KMS-11 (cell line): ENCODE measurements around the gene HAPSTR1.

Experiments
- H2AFZ ChIP-seq: fragments of 200-600 bp; sonication (generic); 2 replicates; pipeline ENCODE4 v1.6.1; 2016; ENCODE audit warnings: antibody characterized with exemption, mixed run types, low read depth
- H3K27ac ChIP-seq: fragments of 200-600 bp; sonication (generic); 2 replicates; pipeline ENCODE4 v1.6.1; 2016; ENCODE audit warnings: mild to moderate bottlenecking, mixed run types
- H3K27me3 ChIP-seq: fragments of 200-600 bp; sonication (generic); 2 replicates; pipeline ENCODE4 v1.6.1; 2017; ENCODE audit warnings: mild to moderate bottlenecking, low read depth, mixed run types, moderate library complexity; ENCODE audit not compliant: insufficient read depth
- H3K36me3 ChIP-seq: fragments of 200-600 bp; sonication (generic); 2 replicates; pipeline ENCODE4 v1.6.1; 2017; ENCODE audit warnings: mild to moderate bottlenecking, mixed run types; ENCODE audit not compliant: insufficient read depth
- H3K4me1 ChIP-seq: fragments of 200-600 bp; sonication (generic); 2 replicates; pipeline ENCODE4 v1.6.1; 2016; ENCODE audit warnings: mild to moderate bottlenecking, low read depth, mixed run types; ENCODE audit not compliant: poor library complexity, severe bottlenecking
- H3K4me2 ChIP-seq: fragments of 200-600 bp; sonication (generic); 2 replicates; pipeline ENCODE4 v1.7.0; 2016; ENCODE audit warnings: mild to moderate bottlenecking, mixed run types
- H3K4me3 ChIP-seq: fragments of 200-600 bp; sonication (generic); IDR thresholded peaks from 2 replicates; pipeline ENCODE4 v1.6.1; 2017; ENCODE audit warnings: low read depth, low read length, mixed read lengths; ENCODE audit not compliant: insufficient read depth
- H3K79me2 ChIP-seq: fragments of 200-600 bp; sonication (generic); 2 replicates; pipeline ENCODE4 v1.6.1; 2016; ENCODE audit warnings: low read depth, mixed run types; ENCODE audit not compliant: insufficient read depth
- H3K9ac ChIP-seq: fragments of 200-600 bp; sonication (generic); 2 replicates; pipeline ENCODE4 v1.6.1; 2016; ENCODE audit warnings: mild to moderate bottlenecking, mixed run types
- H4K20me1 ChIP-seq: fragments of 200-600 bp; sonication (generic); 2 replicates; pipeline ENCODE4 v1.6.1; 2016; ENCODE audit warnings: mild to moderate bottlenecking, mixed run types; ENCODE audit not compliant: insufficient read depth
- CTCF ChIP-seq: fragments of 200-600 bp; sonication (generic); conservative IDR thresholded peaks from 2 replicates; pipeline ENCODE4 v1.6.1; 2017; ENCODE audit warnings: low read depth, mild to moderate bottlenecking, antibody characterized with exemption, low read length, moderate library complexity, mixed read lengths

HAPSTR1 gene

GRCh38 chr16:9102379-9102778 is 10.9 kb downstream of the HAPSTR1 start:
- Histone ChIP-seq H3K27ac (no peak overlapping the region), H3K36me3 (peaks cover 43% of the 10 kb centered on the region; the same call in 1 of the 2 replicates), H3K4me2 (no peak overlapping the region), H3K27me3 (no peaks in the 10 kb centered on the region), H3K4me1 (peaks cover 84% of the 10 kb centered on the region), H2AFZ (no peak overlapping the region), H3K9ac (no peak overlapping the region), H3K4me3 (no peak overlapping the region), H3K79me2 (peaks cover 100% of the 10 kb centered on the region), H4K20me1 (peaks cover 78% of the 10 kb centered on the region)
- TF ChIP-seq CTCF = no peak

- Histone ChIP-seq H3K36me3 (peaks cover 43% of the 10 kb centered on the region; the same call in 1 of the 2 replicates), H3K27me3 (no peaks in the 10 kb centered on the region), H3K79me2 (peaks cover 100% of the 10 kb centered on the region), H4K20me1 (peaks cover 75% of the 10 kb centered on the region), H3K9ac (no peak overlapping the region), H3K4me2 (no peak overlapping the region), H3K27ac (no peak overlapping the region), H3K4me3 (no peak overlapping the region), H3K4me1 (peaks cover 82% of the 10 kb centered on the region), H2AFZ (no peak overlapping the region)
- no peak for TF ChIP-seq CTCF
These were observed 11.5 kb downstream of the HAPSTR1 start for GRCh38 chr16:9102943-9103342.

DNA sequence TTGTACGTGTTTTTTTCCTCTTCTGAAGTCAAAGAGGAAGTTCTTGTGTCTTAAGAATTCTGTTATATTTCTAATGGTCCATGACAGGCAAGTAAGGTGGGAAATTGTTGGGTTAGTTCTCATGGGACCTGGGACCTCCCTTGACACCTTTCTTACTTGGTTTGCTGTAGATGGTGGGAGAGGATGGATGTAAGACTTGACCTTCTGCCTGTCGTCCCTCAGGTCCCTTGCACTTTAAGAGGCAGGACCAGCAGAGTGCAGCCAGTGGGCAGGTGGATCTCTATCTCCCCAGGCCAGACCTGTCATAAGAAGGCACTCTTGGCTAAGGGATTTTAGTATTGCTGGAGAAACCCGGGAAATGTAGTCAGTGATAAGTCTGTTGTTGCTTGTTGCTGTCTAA is 12.1 kb downstream of the HAPSTR1 start:
- peaks cover 43% of the 10 kb centered on the region; the same call in 1 of the 2 replicates for H3K36me3 ChIP-seq
- H4K20me1 ChIP-seq = peaks cover 69% of the 10 kb centered on the region
- no peak overlapping the region for H3K4me3 ChIP-seq
- no peaks in the 10 kb centered on the region for H3K27me3 ChIP-seq
- no peak overlapping the region for H2AFZ ChIP-seq
- TF ChIP-seq CTCF = no peak
- H3K4me2 ChIP-seq = no peak overlapping the region
- peaks cover 99% of the 10 kb centered on the region for H3K79me2 ChIP-seq
- H3K27ac ChIP-seq = no peak overlapping the region
- no peak overlapping the region for H3K9ac ChIP-seq
- H3K4me1 ChIP-seq = peaks cover 75% of the 10 kb centered on the region

GRCh38 chr16:9105189-9105588 is 13.7 kb downstream of the HAPSTR1 start:
- H3K36me3 ChIP-seq = peaks cover 37% of the 10 kb centered on the region; the same call in 1 of the 2 replicates
- no peak overlapping the region for H3K9ac ChIP-seq
- H3K27ac ChIP-seq = no peak overlapping the region
- H3K4me3 ChIP-seq = no peak overlapping the region
- H2AFZ ChIP-seq = no peak overlapping the region
- H3K4me2 ChIP-seq = no peak overlapping the region
- no peaks in the 10 kb centered on the region for H3K27me3 ChIP-seq
- peaks cover 99% of the 10 kb centered on the region for H3K79me2 ChIP-seq
- no peak for TF ChIP-seq CTCF
- H3K4me1 ChIP-seq = peaks cover 63% of the 10 kb centered on the region
- peaks cover 65% of the 10 kb centered on the region for H4K20me1 ChIP-seq
